OCI-M1 (cell line): ENCODE data around the gene ZNF217.
"Not testable (repeated sequence)": the region's sequence is repeated elsewhere in the genome, so short reads cannot be mapped to it uniquely, and the experiment has no call there.

Experiments
- DNase-seq: peaks from one replicate; lab custom pipeline; 2025; lab: John Stamatoyannopoulos, UW

The ZNF217 gene

DNA sequence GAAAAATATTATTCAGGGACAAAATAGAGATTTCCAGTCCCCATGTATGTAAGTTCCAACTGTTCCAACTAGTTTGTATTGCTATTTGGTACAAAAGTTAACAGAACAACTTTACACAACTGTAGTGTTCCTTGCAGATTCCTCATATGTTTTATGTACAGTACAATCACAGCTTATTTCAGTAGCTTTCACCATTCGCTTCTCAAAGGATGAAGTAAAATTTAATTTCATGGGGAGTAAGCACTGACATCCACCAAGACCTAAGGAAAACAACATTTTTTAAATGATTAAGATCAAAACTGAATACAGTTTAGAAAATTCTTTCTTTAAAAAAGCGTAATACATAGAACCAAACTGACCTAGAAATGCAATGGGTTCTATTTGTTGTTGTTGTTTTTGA is 24.6 kb downstream of the ZNF217 start:
- DNase-seq, result no peak

- DNase-seq, result no peak
These were observed 25.3 kb downstream of the ZNF217 start for GRCh38 chr20:53568351-53568750.

- no peak for DNase-seq
These were observed 26.2 kb downstream of the ZNF217 start for GRCh38 chr20:53567379-53567917.

- DNase-seq, result not testable (repeated sequence)
These were observed 27.0 kb downstream of the ZNF217 start for GRCh38 chr20:53566623-53567022.

DNA sequence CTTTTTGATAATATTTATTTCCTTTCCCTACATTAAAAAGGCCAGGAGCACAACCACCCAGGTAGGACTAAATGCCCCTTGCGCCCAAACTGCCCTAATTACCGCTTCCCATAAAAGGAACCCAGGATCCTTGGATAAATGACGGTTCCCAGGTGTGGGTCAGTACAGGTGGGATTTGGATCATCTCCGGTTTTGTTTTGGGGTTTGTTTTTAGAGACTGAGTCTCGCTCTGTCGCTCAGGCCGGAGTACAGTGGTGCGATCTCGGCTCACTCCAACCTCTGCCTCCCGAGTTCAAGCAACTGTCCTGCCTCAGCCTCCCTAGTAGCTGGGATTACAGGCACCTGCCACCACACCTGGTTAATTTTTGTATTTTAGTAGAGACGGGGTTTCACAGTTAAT is 28.4 kb downstream of the ZNF217 start:
- no peak for DNase-seq

DNA sequence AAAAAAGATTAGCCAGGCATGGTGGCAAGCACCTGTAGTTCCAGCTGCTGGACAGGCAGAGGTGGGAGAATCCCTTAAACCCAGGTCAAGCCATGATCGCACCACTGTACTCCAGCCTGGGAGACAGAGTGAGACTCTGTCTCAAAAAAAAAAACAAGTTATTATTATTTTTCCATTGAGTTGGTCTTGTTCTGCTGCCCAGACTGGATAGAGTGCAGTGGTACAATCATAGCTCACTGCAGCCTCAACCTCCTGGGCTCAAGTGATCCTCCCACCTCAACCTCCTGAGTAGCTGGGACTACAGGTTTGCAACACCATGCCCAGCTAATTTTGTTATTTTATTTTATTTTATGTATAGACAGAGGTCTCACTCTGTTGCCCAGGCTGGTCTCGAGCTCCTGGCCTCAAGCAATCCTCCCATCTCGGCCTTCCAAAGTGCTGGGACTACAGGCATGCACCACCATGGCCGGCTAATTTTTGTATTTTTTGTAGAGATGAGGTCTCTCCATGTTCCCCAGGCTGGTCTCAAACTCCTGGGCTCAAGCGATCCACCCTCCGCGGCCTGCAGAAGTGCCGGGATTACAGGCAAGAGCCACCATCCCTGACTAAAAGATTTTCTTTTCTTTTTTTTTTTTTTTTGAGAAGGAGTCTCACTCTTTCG is 31.4 kb downstream of the ZNF217 start:
- DNase-seq, result not testable (repeated sequence)

DNA sequence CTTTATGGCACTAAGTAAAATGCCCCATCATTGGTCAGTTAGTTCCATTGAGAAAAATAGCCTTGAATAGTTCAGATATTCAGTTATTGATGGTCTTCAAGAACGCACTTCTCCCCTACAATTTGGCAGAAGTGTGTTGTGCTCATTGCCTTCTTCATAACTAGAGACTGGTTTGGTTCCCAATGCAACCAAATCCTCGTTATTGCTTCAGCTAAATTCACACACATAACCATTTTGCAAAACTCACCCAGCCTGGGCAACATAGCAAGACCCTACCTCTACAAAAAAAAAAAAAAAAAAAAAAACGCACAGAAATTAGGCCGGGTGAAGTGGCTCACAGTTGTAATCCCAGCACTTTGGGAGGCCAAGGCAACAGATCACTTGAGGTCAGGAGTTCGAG is 32.1 kb downstream of the ZNF217 start:
- DNase-seq, result no peak

- no peak for DNase-seq
These were observed 33.8 kb downstream of the ZNF217 start for GRCh38 chr20:53559816-53560215.

DNA sequence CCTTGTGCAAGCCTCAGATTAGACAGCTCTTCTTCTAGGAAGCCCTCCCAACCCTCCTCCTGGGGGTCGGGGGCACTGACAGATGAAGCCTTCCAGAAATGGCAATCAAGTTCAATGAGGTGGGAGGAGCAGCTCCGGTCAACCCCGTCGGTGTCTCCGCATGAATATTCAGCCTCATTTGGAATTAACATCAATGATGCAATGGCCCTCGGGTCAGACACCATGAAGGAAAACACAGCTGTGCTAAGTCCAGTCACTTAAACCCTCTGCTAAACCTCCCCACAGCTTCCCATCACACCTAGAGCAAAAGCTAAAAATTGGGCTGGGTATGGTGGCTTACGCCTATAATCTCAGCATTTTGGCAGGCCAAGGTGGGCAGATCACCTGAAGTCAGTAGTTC is 36.5 kb downstream of the ZNF217 start:
- DNase-seq, result no peak

DNA sequence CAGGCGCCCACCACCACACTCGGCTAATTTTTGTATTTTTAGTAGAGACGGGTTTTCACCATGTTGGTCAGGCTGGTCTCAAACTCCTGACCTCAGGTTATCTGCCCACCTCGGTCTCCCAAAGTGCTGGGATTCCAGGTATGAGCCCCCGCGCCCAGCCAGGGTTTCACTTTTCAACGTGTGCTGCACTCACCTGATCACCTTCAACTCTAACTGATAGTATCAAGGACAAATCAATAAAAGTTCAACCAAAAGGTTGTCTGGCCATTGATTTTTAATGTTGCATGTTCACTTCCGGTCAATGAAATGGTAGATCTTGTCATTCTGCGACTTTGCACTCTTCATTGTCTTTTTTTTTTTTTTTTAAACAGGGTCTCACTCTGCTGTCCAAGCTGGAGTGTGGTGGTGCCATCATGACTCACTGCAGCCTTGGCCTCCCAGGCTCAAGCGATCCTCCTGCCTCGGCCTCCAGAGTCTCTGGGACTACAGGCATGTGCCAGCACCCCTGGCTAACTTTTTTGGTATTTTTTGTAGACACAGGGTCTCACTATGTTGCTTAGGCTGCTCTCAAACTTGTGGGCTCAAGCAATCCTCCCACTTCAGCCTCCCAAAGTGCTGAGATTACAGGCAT is 37.3 kb downstream of the ZNF217 start:
- DNase-seq, result no peak

DNA sequence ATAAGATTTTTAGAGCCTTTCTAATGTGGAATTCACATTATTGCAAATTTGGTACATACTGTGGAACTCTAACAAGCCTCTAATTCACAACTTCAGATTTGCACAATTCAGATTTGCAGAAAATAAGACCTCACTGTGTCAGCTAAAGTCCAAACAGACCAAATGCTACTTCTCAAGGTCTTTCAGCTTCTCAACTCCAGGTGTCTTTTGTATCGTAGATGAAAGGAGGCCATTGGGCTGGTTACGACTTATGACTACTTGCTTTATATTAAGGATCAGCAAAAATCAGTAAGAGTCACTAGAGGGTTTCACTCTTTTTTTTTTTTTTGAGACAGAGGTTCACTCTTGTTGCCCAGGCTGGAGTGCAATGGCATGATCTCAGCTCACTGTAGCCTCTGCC is 37.8 kb downstream of the ZNF217 start:
- no peak for DNase-seq

DNA sequence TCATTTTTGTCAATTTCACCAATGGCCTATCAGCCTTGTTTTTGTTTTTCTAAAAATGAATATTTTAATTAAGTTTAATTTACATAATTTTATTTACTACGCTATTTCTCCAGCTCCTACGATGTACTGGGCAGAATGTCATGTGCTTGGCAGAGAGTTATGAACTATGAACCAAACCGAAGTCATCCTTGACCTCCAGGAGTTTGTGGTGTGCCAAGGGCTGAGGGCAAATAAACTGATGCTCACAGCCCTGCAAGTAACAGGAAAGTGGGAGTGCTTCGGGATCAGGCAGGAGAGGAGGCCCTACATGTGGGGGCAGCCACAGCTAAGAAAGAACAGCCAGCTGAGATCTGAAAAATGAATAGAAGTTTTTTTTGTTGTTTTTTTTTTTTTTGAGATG is 38.6 kb downstream of the ZNF217 start:
- no peak for DNase-seq

DNA sequence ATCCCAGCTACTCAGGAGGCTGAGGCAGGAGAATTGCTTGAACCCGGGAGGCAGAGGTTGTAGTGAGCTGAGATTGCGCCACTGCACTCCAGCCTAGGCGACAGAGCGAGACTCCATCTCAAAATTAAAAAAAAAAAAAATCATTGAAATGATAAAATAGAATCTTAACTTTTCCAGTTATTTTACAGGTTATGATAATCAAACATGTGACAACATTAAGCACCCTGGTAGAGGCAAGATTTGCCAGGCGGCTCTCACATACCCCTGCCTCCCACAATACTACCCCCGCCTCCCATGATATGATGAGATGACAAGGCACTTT is 41.1 kb downstream of the ZNF217 start:
- not testable (repeated sequence) for DNase-seq

GRCh38 chr20:53551719-53552571 is 41.7 kb downstream of the ZNF217 start:
- not testable (repeated sequence) for DNase-seq

DNA sequence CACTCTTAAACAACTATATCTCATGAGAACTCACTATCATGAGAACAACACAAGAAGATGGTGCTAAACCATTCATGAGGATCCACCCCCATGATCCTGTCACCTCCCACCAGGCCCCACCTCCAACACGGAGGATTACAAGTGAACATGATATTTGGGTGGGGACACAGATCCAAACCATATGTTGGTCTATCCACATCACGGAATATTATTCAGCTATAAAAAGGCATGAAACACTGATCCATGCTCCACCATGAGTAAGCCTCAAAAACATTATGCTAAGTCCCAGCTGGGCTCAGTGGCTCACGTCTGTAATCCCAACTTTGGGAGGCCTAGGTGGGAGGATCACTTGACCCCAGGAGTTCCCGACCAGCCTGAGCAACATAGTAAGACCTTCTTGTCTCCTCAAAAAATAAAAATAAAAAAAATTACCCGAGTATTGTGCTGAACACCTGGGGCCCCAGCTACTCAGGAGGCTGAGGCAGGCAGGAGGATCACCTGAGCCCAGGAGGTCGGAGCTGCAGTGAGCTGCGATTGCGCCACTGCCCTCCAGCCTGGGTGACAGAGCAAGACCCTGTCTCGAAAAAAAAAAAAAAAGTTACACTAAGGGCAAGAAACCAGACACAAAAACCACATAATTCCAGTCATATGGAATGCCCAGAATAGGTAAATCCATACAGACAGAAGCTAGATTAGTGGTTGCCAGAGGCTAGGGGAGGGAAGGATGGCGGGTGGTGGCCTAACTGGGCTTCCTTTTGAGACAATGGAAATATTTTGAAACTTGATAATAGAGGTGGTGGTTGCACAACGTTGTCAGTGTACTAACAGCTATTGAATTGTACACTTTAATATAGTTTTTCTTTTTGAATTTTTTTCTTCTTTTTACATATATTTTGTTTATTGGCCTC is 43.1 kb downstream of the ZNF217 start:
- DNase-seq, result no peak

GRCh38 chr20:53547664-53548239 is 45.9 kb downstream of the ZNF217 start:
- DNase-seq, result peak; percentile 82

DNA sequence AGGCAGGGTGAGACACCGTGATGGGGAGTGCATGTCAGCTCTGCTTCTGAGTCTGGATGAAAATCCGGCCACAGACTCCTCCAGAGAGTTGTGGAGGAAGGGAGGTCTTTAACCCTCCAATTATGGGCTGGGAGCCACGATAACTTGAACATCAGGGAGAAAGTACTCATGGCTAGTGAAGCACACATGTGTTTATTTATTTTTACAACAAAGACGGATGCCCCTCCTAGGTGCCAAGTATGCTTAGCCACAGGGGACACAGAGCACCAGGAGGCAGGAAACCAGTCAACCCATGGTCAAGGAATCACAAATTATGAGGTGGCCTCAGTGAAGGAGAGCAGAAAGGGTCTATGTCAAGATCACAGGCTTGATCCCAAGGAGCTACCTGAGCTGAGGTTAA is 54.1 kb downstream of the ZNF217 start:
- DNase-seq, result no peak

GRCh38 chr20:53536382-53536781 is 57.3 kb downstream of the ZNF217 start:
- DNase-seq, result not testable (repeated sequence)

GRCh38 chr20:53535878-53536277 is 57.8 kb downstream of the ZNF217 start:
- no peak for DNase-seq

- no peak for DNase-seq
These were observed 59.6 kb downstream of the ZNF217 start for GRCh38 chr20:53534037-53534436.

DNA sequence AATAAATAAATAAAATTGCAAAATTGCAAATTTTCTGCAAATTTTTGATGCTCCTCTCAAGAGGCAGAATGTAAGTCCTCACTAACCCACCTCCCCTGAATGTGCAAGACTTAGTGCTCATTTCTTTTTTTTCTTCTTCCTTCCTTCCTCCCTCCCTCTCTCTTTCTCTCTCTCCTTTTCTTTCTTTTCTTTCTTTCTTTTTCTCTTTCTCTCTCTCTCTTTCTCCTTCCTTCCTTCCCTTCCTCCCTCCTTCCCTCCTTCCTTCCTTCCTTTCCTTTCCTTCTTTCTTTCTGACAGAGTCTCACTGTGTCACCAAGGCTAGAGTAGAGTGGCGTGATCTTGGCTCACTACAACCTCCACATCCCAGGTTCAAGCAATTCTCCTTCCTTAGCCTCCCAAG is 60.1 kb downstream of the ZNF217 start:
- DNase-seq, result no peak
